Measurements from ENCODE around the gene EEF2KMT. TPM values are rescaled to one million over a fixed set of nuclear protein-coding genes. Genes with fewer than 3 reads are reported as not detected.

Gene EEF2KMT
- total and polyA plus RNA-seq, 2 of the 13 experiments (the other 11 are each of a cell fraction or from before 2014, with no cell fraction given) = 10.7 to 26.9 TPM

DNA sequence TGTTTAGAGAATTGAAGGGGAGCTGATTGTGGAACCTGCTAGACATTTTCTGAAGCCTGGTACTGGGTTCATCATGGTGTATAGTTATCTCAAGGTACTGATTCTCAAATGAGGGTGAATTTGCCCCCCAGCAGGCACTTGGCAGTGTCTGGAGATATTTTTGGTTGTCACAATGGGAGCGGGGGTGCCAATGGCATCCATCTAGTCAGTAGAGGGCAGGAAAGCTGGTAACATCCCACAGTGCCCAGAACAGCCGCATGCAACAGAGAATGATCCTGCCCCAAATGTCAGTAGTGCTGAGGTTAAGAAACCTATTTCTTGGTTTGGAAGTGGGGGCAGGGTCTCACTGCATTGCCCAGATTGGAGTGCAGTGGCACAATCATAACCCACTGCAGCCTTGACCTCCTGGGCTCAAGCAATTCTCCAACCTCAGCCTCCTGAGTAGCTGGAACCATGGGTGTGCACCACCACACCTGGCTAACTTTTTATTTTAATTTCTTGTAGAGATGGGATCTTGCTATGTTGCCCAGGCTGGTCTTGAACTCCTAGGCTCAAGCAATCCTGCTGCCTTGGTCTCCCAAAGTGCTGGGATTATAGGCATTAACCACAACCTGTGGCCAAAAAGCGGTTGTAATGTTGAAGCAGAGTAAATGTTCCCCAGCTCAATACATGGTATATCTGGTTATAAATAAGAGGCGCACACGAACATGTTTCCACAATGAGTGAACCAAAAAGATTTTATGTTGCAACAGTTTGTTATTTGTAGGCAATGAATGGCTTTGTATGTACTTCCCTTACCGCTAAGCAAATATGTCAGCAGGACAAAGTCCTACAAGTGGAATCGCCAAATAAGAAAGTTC, 46.4 kb upstream of the EEF2KMT start (continued):
- TF ChIP-seq SP1 (IDR thresholded peaks at IDR 0.05) (no peak), SP1 (CRISPR knock-in tag; IDR thresholded peaks at IDR 0.05) (peak; percentile 32; the same call in 1 of the 2 replicates), HNF1A (IDR thresholded peaks at IDR 0.05; ENCODE audit: low read depth) (peak; percentile 47; the same call in 1 of the 2 replicates), HNF1A (CRISPR knock-in tag; IDR thresholded peaks at IDR 0.05; ENCODE audit: borderline replicate concordance) (no peak; the same call in 1 of the 2 replicates), ZNF629 (CRISPR knock-in tag; conservative IDR thresholded peaks at IDR 0.05) (no peak), ZSCAN30 (CRISPR knock-in tag; IDR thresholded peaks at IDR 0.05) (no peak), CEBPG (CRISPR knock-in tag; IDR thresholded peaks at IDR 0.05) (peak; percentile 97), CEBPB (IDR thresholded peaks at IDR 0.05; ENCODE audit: borderline replicate concordance, low read depth, low read length) (peak; percentile 99), ZNF260 (CRISPR knock-in tag; IDR thresholded peaks at IDR 0.05; ENCODE audit: borderline replicate concordance, low read depth) (no peak), ZNF317 (CRISPR knock-in tag; IDR thresholded peaks at IDR 0.05) (peak; percentile 75; the same call in 1 of the 2 replicates), ZNF207 (IDR thresholded peaks at IDR 0.05; ENCODE audit: borderline replicate concordance) (no peak), ZBTB1 (CRISPR knock-in tag; IDR thresholded peaks at IDR 0.05; ENCODE audit: borderline replicate concordance) (no peak), NBN (conservative IDR thresholded peaks at IDR 0.05) (no peak), ZNF224 (CRISPR knock-in tag; IDR thresholded peaks at IDR 0.05) (no peak), RNF2 (conservative IDR thresholded peaks at IDR 0.05; ENCODE audit: low read depth) (no peak), ZSCAN22 (CRISPR knock-in tag; IDR thresholded peaks at IDR 0.05) (no peak), RFXANK (CRISPR knock-in tag; IDR thresholded peaks at IDR 0.05) (no peak), TEAD2 (CRISPR knock-in tag; IDR thresholded peaks at IDR 0.05) (no peak)
- TF ChIP-seq, protein P1, sequence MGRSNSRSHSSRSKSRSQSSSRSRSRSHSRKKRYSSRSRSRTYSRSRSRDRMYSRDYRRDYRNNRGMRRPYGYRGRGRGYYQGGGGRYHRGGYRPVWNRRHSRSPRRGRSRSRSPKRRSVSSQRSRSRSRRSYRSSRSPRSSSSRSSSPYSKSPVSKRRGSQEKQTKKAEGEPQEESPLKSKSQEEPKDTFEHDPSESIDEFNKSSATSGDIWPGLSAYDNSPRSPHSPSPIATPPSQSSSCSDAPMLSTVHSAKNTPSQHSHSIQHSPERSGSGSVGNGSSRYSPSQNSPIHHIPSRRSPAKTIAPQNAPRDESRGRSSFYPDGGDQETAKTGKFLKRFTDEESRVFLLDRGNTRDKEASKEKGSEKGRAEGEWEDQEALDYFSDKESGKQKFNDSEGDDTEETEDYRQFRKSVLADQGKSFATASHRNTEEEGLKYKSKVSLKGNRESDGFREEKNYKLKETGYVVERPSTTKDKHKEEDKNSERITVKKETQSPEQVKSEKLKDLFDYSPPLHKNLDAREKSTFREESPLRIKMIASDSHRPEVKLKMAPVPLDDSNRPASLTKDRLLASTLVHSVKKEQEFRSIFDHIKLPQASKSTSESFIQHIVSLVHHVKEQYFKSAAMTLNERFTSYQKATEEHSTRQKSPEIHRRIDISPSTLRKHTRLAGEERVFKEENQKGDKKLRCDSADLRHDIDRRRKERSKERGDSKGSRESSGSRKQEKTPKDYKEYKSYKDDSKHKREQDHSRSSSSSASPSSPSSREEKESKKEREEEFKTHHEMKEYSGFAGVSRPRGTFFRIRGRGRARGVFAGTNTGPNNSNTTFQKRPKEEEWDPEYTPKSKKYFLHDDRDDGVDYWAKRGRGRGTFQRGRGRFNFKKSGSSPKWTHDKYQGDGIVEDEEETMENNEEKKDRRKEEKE (IDR thresholded peaks at IDR 0.05) = no peak
- TF ChIP-seq, protein P2, sequence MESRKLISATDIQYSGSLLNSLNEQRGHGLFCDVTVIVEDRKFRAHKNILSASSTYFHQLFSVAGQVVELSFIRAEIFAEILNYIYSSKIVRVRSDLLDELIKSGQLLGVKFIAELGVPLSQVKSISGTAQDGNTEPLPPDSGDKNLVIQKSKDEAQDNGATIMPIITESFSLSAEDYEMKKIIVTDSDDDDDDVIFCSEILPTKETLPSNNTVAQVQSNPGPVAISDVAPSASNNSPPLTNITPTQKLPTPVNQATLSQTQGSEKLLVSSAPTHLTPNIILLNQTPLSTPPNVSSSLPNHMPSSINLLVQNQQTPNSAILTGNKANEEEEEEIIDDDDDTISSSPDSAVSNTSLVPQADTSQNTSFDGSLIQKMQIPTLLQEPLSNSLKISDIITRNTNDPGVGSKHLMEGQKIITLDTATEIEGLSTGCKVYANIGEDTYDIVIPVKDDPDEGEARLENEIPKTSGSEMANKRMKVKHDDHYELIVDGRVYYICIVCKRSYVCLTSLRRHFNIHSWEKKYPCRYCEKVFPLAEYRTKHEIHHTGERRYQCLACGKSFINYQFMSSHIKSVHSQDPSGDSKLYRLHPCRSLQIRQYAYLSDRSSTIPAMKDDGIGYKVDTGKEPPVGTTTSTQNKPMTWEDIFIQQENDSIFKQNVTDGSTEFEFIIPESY (CRISPR knock-in tag; IDR thresholded peaks at IDR 0.05) = no peak
